Measurements from ENCODE around the gene CCDC43. TPM values are rescaled to one million over a fixed set of nuclear protein-coding genes. Genes with fewer than 3 reads are reported as not detected.
"Not testable (repeated sequence)": the region's sequence is repeated elsewhere in the genome, so short reads cannot be mapped to it uniquely, and the experiment has no call there.

Gene CCDC43
- total RNA-seq, 1 donor from 2014 or later, result 37.4 TPM

DNA sequence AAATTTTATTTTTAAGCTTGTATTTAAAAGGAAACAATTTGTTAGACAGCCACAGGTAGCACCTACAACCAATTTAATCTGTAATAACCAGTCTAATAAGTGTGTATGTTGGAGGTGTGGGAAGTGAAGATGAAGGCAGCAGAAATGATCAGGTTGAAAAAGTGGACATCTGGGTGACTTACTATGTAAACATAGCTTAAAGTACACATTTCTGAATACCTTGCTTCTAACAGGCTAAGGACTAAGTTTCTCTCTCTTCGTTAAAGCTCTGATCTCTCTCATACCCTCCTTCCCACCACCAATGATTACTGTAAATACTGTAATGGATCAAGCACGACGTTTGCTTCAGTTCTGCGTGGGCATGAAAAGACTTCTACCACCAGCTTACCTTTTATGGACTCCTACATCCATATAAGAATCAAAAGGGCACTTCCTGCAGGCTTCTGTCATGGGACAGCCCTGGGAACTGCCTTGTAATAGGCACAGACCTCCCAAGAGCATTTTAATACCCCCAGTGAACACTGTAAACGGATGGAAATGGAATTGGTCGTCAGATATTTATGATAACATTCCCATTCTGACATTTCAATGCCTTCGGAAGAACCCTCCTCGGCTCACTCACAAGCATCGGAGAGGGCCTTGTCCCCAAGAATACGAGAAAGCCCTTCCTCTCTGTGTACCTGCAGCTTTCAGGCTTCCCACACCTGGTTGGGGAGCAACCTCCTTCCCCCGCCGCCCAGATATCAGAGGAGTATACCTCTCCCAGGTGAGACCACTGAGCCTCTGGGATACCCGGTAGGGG lies 700 bp downstream of the CCDC43 start:
- TF ChIP-seq, protein P1, sequence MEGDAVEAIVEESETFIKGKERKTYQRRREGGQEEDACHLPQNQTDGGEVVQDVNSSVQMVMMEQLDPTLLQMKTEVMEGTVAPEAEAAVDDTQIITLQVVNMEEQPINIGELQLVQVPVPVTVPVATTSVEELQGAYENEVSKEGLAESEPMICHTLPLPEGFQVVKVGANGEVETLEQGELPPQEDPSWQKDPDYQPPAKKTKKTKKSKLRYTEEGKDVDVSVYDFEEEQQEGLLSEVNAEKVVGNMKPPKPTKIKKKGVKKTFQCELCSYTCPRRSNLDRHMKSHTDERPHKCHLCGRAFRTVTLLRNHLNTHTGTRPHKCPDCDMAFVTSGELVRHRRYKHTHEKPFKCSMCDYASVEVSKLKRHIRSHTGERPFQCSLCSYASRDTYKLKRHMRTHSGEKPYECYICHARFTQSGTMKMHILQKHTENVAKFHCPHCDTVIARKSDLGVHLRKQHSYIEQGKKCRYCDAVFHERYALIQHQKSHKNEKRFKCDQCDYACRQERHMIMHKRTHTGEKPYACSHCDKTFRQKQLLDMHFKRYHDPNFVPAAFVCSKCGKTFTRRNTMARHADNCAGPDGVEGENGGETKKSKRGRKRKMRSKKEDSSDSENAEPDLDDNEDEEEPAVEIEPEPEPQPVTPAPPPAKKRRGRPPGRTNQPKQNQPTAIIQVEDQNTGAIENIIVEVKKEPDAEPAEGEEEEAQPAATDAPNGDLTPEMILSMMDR (conservative IDR thresholded peaks at IDR 0.05; ENCODE audit: low read depth, low read length), result no peak
- H3K4me3 ChIP-seq (ENCODE audit: low read depth, low read length), result peak overlapping the region; percentile 94
- no peak for DNase-seq (ENCODE audit: low read depth)

DNA sequence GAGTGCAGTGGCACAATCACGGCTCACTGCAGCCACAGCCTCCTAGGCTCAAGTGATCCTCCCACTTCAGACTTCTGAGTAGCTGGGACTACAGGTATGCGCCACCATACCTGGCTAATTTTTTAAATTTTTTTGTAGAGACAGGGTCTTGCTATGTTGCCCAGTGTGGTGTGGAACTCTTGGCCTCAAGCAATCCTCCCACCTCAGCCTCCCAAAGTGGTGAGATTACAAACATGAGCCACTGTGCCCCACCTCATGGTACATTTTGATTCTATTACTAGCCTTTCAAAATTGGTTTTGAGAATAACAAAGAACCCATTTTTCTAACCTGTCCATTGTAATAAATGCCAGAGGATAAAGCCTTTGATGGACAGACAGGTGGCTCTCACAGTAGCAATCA lies 1.4 kb downstream of the CCDC43 start:
- TF ChIP-seq, protein P1 (conservative IDR thresholded peaks at IDR 0.05; ENCODE audit: low read depth, low read length), result no peak
- DNase-seq (ENCODE audit: low read depth), result no peak
- no peak overlapping the region for H3K4me3 ChIP-seq (ENCODE audit: low read depth, low read length)

DNA sequence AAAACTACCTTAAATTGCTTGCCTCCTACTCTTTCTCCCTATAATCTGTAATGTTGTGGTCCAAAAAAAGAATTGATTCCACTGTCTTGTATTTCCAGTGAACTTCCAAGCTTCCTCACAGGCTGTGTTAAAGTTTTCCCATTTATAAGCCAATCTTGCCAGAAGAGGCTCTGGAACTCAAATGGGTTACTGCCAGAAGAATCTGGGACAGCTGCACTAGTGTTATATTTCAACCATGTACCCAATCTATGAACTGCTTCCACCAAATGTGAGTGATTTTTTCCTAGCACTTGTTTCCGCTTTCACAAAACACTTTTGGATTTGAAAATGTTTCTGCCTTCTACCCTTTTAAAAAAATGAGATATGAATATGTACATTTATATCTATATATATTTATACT lies 1.8 kb downstream of the CCDC43 start:
- TF ChIP-seq, protein P1 (conservative IDR thresholded peaks at IDR 0.05; ENCODE audit: low read depth, low read length), result no peak
- H3K4me3 ChIP-seq (ENCODE audit: low read depth, low read length), result no peak overlapping the region
- DNase-seq (ENCODE audit: low read depth), result no peak

DNA sequence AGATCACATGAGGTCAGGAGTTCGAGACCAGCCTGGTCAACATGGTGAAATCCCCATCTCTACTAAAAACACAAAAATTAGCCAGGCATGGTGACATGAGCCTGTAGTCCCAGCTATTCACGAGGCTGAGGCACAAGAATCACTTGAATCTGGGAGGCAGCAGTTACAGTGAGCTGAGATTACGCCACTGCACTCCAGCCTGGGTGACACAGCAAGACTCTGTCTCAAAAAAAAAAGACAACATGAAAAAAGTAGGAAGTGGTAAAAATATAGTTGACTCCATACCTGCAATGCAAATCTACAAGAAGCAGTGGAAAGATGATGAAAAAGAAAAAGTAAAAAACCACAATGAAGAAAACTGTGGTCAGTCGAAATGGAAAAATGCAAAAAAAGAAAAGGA lies 6.3 kb downstream of the CCDC43 start:
- not testable (repeated sequence) for DNase-seq (ENCODE audit: low read depth); H3K4me3 ChIP-seq (ENCODE audit: low read depth, low read length)

DNA sequence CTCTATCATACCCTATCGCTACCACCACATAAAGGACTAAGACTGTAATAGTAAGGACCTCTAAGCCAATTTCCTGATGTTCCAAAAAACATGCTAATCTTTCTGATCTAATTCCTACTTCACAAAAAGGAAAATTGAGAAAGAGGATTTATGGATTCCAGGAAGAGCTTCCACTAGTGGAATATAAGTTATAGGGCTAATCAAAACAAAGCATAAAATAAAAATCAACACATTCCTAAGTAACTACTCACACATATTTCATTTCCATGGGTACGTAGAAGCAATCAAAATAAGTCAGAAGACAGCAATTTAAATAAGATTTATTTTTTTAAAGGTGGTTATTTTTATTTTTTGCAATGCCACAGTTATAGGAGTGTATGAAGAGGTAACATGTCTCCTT lies 12.4 kb downstream of the CCDC43 start:
- DNase-seq (ENCODE audit: low read depth), result no peak
- no peak overlapping the region for H3K4me3 ChIP-seq (ENCODE audit: low read depth, low read length)
- TF ChIP-seq, protein P1 (conservative IDR thresholded peaks at IDR 0.05; ENCODE audit: low read depth, low read length), result no peak

DNA sequence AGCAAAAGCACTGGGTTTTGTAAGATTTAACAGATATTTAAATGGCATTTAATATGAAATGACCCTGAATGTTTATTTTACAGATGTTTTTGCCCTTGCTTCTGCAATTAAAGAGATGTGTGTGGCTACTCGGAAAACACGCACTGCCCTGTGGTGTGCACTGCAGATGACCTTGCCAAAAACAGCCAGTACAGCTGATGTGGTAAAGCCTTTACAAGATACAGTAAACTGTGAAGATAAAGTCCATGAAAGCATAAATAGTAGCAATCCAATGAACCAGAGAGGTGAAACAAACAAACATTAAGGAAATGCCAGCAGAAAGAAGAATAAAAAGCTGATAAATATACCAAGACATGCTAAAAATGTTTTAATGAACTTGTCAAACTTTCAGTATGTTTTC lies 15.7 kb downstream of the CCDC43 start:
- TF ChIP-seq, protein P1 (conservative IDR thresholded peaks at IDR 0.05; ENCODE audit: low read depth, low read length), result no peak

GRCh38 chr17:44672479-44673093 lies 17.0 kb downstream of the CCDC43 start:
- TF ChIP-seq, protein P1 (conservative IDR thresholded peaks at IDR 0.05; ENCODE audit: low read depth, low read length), result peak; percentile 57
- H3K4me3 ChIP-seq (ENCODE audit: low read depth, low read length), result no peak overlapping the region
- no peak for DNase-seq (ENCODE audit: low read depth)

More for the DNA sequence above, 15.7 kb downstream of the CCDC43 start:
- DNase-seq (ENCODE audit: low read depth), result no peak
- no peak overlapping the region for H3K4me3 ChIP-seq (ENCODE audit: low read depth, low read length)

Data from epithelial cell of proximal tubule (primary cell).